Stimulated activated naive B cell treated with anti-CD40 and anti-IgM and Interleukin-4, amounts not matched to agents 10 μg/mL and 1 μg/mL and 100 μg/mL, for 72 hours (primary cell): ENCODE data around the gene IGSF23.
"Not testable (repeated sequence)": the region's sequence is repeated elsewhere in the genome, so short reads cannot be mapped to it uniquely, and the experiment has no call there.

Experiments
- ATAC-seq, 2 donors: fragments of 150-1000 bp; cut with Tn5 transposase; replicated peaks; 2 replicates each; pipeline ENCODE4 v1.10.0; 2021; ENCODE audit warnings: moderate library complexity in 1 of 2
- DNase-seq: peaks from one replicate; pipeline ENCODE4 v3.0.0; 2021
- H3K27ac Mint-ChIP-seq: one replicate; pipeline ENCODE4 v1.8.0; 2022; ENCODE audit warnings: mild to moderate bottlenecking, mixed read lengths
- H3K27me3 Mint-ChIP-seq, 2 donors: one replicate each; pipeline ENCODE4 v1.8.0; 2022; ENCODE audit warnings: mixed read lengths in 2 of 2
- H3K36me3 Mint-ChIP-seq, 2 donors: one replicate each; pipeline ENCODE4 v1.8.0; 2022; ENCODE audit warnings: mixed read lengths in 2 of 2, mild to moderate bottlenecking in 1 of 2
- H3K4me1 Mint-ChIP-seq, 2 donors: one replicate each; pipeline ENCODE4 v1.8.0; 2022; ENCODE audit warnings: mixed read lengths in 2 of 2, mild to moderate bottlenecking in 1 of 2
- H3K4me3 Mint-ChIP-seq, 2 donors: one replicate each; pipeline ENCODE4 v1.8.0; 2022; ENCODE audit warnings: mild to moderate bottlenecking in 2 of 2, mixed read lengths in 2 of 2, moderate library complexity in 1 of 2
- H3K9me3 Mint-ChIP-seq, 2 donors: one replicate each; pipeline ENCODE4 v1.8.0; 2022; ENCODE audit warnings: mixed read lengths in 2 of 2, mild to moderate bottlenecking in 1 of 2

The IGSF23 gene

GRCh38 chr19:44664976-44665375 is 51.6 kb downstream of the IGSF23 start:
- H3K27ac Mint-ChIP-seq, result no peak overlapping the region
- no peak overlapping the region for H3K4me3 Mint-ChIP-seq
- peaks cover 0 to 6% of the 10 kb centered on the region in 2 donors for H3K27me3 Mint-ChIP-seq
- no peaks in the 10 kb centered on the region for H3K9me3 Mint-ChIP-seq
- H3K36me3 Mint-ChIP-seq, result no peaks in the 10 kb centered on the region
- ATAC-seq (no peak), DNase-seq (no peak)
- H3K4me1 Mint-ChIP-seq, result no peaks in the 10 kb centered on the region

- H3K36me3 Mint-ChIP-seq, result no peaks in the 10 kb centered on the region
- ATAC-seq, result no peak
Measured at GRCh38 chr19:44666852-44667556, 53.6 kb downstream of the IGSF23 start.

GRCh38 chr19:44668985-44669764 is 55.8 kb downstream of the IGSF23 start:
- no peaks in the 10 kb centered on the region for H3K4me1 Mint-ChIP-seq
- no peak overlapping the region for H3K27ac Mint-ChIP-seq
- ATAC-seq, result no peak

More at GRCh38 chr19:44666852-44667556, 53.6 kb downstream of the IGSF23 start:
- H3K9me3 Mint-ChIP-seq, result no peaks in the 10 kb centered on the region
- H3K4me1 Mint-ChIP-seq, result no peaks in the 10 kb centered on the region
- DNase-seq, result no peak
- no peak overlapping the region for H3K27ac Mint-ChIP-seq
- peaks cover 6 to 8% of the 10 kb centered on the region in 2 donors for H3K27me3 Mint-ChIP-seq
- H3K4me3 Mint-ChIP-seq, result no peak overlapping the region

GRCh38 chr19:44670027-44670426 is 56.7 kb downstream of the IGSF23 start:
- not testable (repeated sequence) for H3K4me3 Mint-ChIP-seq, H3K27ac Mint-ChIP-seq, ATAC-seq, H3K36me3 Mint-ChIP-seq, H3K9me3 Mint-ChIP-seq, DNase-seq, H3K27me3 Mint-ChIP-seq, H3K4me1 Mint-ChIP-seq

More at GRCh38 chr19:44668985-44669764, 55.8 kb downstream of the IGSF23 start:
- Mint-ChIP-seq H3K4me3 (no peak overlapping the region), H3K36me3 (no peaks in the 10 kb centered on the region), H3K27me3 (peaks cover 6 to 8% of the 10 kb centered on the region in 2 donors), H3K9me3 (no peaks in the 10 kb centered on the region)
- no peak for DNase-seq

- DNase-seq (no peak), ATAC-seq (peak in 1 of 2 donors; percentile 51)
- no peaks in the 10 kb centered on the region for H3K9me3 Mint-ChIP-seq
- H3K27ac Mint-ChIP-seq, result peak within 1 kb of the TSS; percentile 37
- no peaks in the 10 kb centered on the region for H3K4me1 Mint-ChIP-seq
- H3K4me3 Mint-ChIP-seq, result no peak within 1 kb of the TSS
- H3K36me3 Mint-ChIP-seq, result no peaks in the 10 kb centered on the region
- H3K27me3 Mint-ChIP-seq, result peaks cover 6 to 8% of the 10 kb centered on the region in 2 donors
Measured at GRCh38 chr19:44671400-44671799, 58.0 kb downstream of the IGSF23 start, which contains the start of gene CEACAM19. Gene CEACAM19, plus strand, starts transcription at chr19:44671482. Its CDS starts 450 bp downstream, at chr19:44671932.

GRCh38 chr19:44672226-44672625 is 58.9 kb downstream of the IGSF23 start:
- H3K27ac Mint-ChIP-seq, result no peak overlapping the region
- peaks cover 2 to 3% of the 10 kb centered on the region in 2 donors for H3K9me3 Mint-ChIP-seq
- H3K4me1 Mint-ChIP-seq, result peaks cover 0 to 3% of the 10 kb centered on the region in 2 donors
- ATAC-seq, result no peak
- DNase-seq, result no peak
- H3K36me3 Mint-ChIP-seq, result no peaks in the 10 kb centered on the region
- peaks cover 6 to 8% of the 10 kb centered on the region in 2 donors for H3K27me3 Mint-ChIP-seq
- H3K4me3 Mint-ChIP-seq, result no peak overlapping the region

- no peaks in the 10 kb centered on the region for H3K36me3 Mint-ChIP-seq
- H3K4me1 Mint-ChIP-seq, result peaks cover 0 to 4% of the 10 kb centered on the region in 2 donors
- DNase-seq (no peak), ATAC-seq (no peak)
- no peak overlapping the region for H3K4me3 Mint-ChIP-seq
- H3K27me3 Mint-ChIP-seq, result peaks cover 6 to 9% of the 10 kb centered on the region in 2 donors
- H3K9me3 Mint-ChIP-seq, result peaks cover 2 to 3% of the 10 kb centered on the region in 2 donors
- no peak overlapping the region for H3K27ac Mint-ChIP-seq
Measured at GRCh38 chr19:44673510-44673909, 60.1 kb downstream of the IGSF23 start.

GRCh38 chr19:44675521-44675920 is 62.2 kb downstream of the IGSF23 start:
- no peak overlapping the region for H3K4me3 Mint-ChIP-seq
- no peak overlapping the region for H3K27ac Mint-ChIP-seq
- H3K4me1 Mint-ChIP-seq, result peaks cover 0 to 4% of the 10 kb centered on the region in 2 donors
- H3K36me3 Mint-ChIP-seq, result no peaks in the 10 kb centered on the region
- DNase-seq, result no peak
- H3K9me3 Mint-ChIP-seq, result peaks cover 2 to 3% of the 10 kb centered on the region in 2 donors
- no peak for ATAC-seq
- H3K27me3 Mint-ChIP-seq, result peaks cover 7 to 21% of the 10 kb centered on the region in 2 donors

- H3K4me3 Mint-ChIP-seq, result no peak overlapping the region
Measured at GRCh38 chr19:44677019-44677811, 63.9 kb downstream of the IGSF23 start.

GRCh38 chr19:44680536-44680935 is 67.2 kb downstream of the IGSF23 start:
- Mint-ChIP-seq H3K27ac (no peak overlapping the region), H3K36me3 (no peaks in the 10 kb centered on the region), H3K9me3 (peaks cover 3 to 4% of the 10 kb centered on the region in 2 donors), H3K4me1 (peaks cover 12 to 13% of the 10 kb centered on the region in 2 donors), H3K4me3 (no peak overlapping the region), H3K27me3 (peaks cover 31 to 43% of the 10 kb centered on the region in 2 donors)
- DNase-seq (no peak), ATAC-seq (no peak)

More at GRCh38 chr19:44677019-44677811, 63.9 kb downstream of the IGSF23 start:
- H3K4me1 Mint-ChIP-seq, result peaks cover 0 to 4% of the 10 kb centered on the region in 2 donors
- no peaks in the 10 kb centered on the region for H3K36me3 Mint-ChIP-seq
- ATAC-seq (no peak), DNase-seq (no peak)
- peaks cover 2 to 3% of the 10 kb centered on the region in 2 donors for H3K9me3 Mint-ChIP-seq
- H3K27ac Mint-ChIP-seq, result no peak overlapping the region
- H3K27me3 Mint-ChIP-seq, result peaks cover 13 to 22% of the 10 kb centered on the region in 2 donors

- no peak overlapping the region for H3K4me3 Mint-ChIP-seq
Measured at GRCh38 chr19:44681992-44682790, 68.8 kb downstream of the IGSF23 start.

GRCh38 chr19:44682807-44683206 is 69.4 kb downstream of the IGSF23 start:
- H3K36me3 Mint-ChIP-seq, result no peaks in the 10 kb centered on the region
- peaks cover 17 to 23% of the 10 kb centered on the region in 2 donors for H3K4me1 Mint-ChIP-seq
- H3K4me3 Mint-ChIP-seq, result no peak overlapping the region
- peaks cover 39 to 52% of the 10 kb centered on the region in 2 donors for H3K27me3 Mint-ChIP-seq
- ATAC-seq, result peak; percentile 24 to 29
- no peak for DNase-seq
- no peak overlapping the region for H3K27ac Mint-ChIP-seq
- H3K9me3 Mint-ChIP-seq, result peaks cover 0 to 1% of the 10 kb centered on the region in 2 donors

More at GRCh38 chr19:44681992-44682790, 68.8 kb downstream of the IGSF23 start:
- Mint-ChIP-seq H3K9me3 (peaks cover 0 to 2% of the 10 kb centered on the region in 2 donors), H3K4me1 (peaks cover 17 to 24% of the 10 kb centered on the region in 2 donors), H3K36me3 (no peaks in the 10 kb centered on the region), H3K27me3 (peaks cover 37 to 50% of the 10 kb centered on the region in 2 donors), H3K27ac (no peak overlapping the region)
- DNase-seq (no peak), ATAC-seq (no peak)

GRCh38 chr19:44683434-44684210 is 70.3 kb downstream of the IGSF23 start:
- no peak overlapping the region for H3K4me3 Mint-ChIP-seq
- no peaks in the 10 kb centered on the region for H3K36me3 Mint-ChIP-seq
- H3K4me1 Mint-ChIP-seq, result peaks cover 19 to 23% of the 10 kb centered on the region in 2 donors
- ATAC-seq, result no peak
- peaks cover 0 to 1% of the 10 kb centered on the region in 2 donors for H3K9me3 Mint-ChIP-seq
- DNase-seq, result no peak
- no peak overlapping the region for H3K27ac Mint-ChIP-seq
- H3K27me3 Mint-ChIP-seq, result peaks cover 42 to 54% of the 10 kb centered on the region in 2 donors
